Choroid plexus epithelial cell (primary cell): ENCODE data around the gene INSRR.

Source experiments
- DNase-seq: peaks from one replicate; pipeline ENCODE4 v3.0.0-alpha.2; 2010; ENCODE audit warnings: low read depth
- H3K4me3 ChIP-seq: 2 replicates; pipeline ENCODE4 v1.5.1; 2011; ENCODE audit warnings: low read depth, mild to moderate bottlenecking, control low read depth, low read length, moderate library complexity
- TF ChIP-seq, protein P1 (sequence below): conservative IDR thresholded peaks from 2 replicates; pipeline ENCODE4 v1.5.1; 2011; ENCODE audit warnings: low read depth, mild to moderate bottlenecking, control low read depth, inconsistent platforms, low read length, moderate library complexity

INSRR gene

DNA sequence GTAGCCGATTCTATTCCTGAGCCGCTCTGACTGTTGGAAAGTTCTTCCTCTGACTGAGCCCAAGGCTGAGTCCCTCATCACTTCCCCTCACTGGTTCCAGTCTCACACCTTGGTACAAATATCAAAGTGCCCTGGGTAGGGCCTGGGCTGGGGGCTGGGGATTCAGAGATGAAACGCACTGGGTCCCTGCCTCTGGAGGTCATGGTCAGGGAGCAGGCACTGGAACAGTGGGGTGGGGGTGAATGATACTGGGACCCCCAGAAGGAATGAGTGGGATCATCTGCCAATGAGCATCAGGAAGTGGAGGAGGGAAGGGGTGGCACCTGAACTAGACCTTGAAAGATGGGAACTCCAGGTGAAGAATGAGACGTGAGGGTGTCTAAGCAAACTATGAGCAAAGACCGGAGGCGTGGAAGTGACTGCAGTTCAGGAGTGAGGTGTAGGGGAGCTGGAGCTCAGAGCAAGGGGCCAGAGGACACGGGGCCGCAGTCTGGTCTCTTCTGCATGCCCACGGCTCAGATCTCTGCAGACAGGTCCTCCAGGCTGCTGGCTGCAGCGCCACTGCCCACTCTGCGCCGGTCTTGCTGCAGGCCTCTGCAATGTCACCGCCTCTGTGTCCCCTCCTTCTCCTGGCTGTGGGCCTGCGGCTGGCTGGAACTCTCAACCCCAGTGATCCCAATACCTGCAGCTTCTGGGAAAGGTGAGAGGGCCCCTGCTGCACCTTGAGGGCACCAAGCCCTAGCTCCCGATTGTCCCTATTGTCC lies 44.6 kb upstream of the INSRR start:
- no peak for DNase-seq
- H3K4me3 ChIP-seq = no peak overlapping the region
- TF ChIP-seq, protein P1, sequence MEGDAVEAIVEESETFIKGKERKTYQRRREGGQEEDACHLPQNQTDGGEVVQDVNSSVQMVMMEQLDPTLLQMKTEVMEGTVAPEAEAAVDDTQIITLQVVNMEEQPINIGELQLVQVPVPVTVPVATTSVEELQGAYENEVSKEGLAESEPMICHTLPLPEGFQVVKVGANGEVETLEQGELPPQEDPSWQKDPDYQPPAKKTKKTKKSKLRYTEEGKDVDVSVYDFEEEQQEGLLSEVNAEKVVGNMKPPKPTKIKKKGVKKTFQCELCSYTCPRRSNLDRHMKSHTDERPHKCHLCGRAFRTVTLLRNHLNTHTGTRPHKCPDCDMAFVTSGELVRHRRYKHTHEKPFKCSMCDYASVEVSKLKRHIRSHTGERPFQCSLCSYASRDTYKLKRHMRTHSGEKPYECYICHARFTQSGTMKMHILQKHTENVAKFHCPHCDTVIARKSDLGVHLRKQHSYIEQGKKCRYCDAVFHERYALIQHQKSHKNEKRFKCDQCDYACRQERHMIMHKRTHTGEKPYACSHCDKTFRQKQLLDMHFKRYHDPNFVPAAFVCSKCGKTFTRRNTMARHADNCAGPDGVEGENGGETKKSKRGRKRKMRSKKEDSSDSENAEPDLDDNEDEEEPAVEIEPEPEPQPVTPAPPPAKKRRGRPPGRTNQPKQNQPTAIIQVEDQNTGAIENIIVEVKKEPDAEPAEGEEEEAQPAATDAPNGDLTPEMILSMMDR = no peak

DNA sequence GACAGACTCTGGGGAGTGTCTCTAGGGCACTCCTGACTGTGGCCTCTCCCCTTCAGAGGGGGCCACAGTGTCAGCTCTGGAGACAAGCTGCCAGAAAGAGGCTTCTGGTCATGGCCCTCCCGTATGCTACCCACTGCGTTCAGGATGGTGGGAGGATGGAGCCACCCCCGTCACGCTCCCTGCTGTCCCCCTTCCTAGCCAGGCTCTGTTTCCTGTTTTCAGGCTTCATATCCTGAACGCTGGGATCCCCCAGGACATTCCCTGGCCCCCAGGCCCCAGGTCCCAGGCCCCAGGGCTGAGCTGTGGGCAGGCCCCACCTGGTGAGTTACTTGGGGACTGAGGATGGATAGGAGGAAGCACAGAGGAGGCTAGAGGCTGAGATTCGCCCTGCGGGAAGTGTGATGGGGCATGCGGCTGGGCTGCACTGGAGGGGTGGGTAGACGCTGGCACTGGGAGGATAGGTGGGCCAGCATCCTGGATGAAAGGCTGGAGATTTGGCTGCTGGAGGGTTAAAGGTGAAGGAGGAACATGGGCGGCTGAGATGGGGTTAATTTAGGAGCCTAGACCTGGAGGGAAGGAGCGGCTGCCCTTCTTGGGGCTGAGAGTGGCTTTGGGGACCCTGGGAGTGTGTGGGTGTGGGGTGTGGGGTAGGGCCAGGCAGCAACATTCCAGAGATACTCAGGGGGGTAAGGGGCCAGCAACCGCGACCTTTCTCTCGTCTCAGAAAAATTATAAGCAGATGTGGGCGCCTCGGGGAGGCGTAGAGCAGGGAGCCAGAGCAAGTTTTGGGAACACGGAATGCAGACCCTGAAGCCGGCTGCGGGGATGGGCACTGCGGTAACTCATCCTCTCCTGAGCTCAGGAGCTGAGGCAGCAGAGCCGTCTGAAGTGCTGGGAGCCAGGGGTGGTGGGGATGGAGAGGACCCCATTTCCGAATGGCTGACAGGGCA lies 43.3 kb upstream of the INSRR start:
- no peak overlapping the region for H3K4me3 ChIP-seq
- peak; percentile 23 for DNase-seq
- TF ChIP-seq, protein P1 = no peak

DNA sequence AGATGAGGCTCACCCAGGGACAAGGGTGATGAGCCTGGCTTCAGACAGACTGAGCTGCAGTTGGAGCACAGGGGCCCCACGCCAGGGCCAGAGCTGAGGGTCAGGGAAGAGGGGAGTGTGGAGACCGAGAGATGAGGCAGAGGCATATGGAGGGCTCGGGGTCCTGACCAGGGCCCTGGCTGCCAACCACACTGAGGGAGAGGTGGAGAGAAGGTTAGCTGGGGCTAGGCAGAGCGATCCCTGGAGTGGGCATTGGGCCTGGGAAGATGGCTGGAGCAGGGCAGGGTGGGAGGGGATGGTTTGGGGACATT lies 42.6 kb upstream of the INSRR start:
- DNase-seq = no peak
- TF ChIP-seq, protein P1 = no peak
- no peak overlapping the region for H3K4me3 ChIP-seq

DNA sequence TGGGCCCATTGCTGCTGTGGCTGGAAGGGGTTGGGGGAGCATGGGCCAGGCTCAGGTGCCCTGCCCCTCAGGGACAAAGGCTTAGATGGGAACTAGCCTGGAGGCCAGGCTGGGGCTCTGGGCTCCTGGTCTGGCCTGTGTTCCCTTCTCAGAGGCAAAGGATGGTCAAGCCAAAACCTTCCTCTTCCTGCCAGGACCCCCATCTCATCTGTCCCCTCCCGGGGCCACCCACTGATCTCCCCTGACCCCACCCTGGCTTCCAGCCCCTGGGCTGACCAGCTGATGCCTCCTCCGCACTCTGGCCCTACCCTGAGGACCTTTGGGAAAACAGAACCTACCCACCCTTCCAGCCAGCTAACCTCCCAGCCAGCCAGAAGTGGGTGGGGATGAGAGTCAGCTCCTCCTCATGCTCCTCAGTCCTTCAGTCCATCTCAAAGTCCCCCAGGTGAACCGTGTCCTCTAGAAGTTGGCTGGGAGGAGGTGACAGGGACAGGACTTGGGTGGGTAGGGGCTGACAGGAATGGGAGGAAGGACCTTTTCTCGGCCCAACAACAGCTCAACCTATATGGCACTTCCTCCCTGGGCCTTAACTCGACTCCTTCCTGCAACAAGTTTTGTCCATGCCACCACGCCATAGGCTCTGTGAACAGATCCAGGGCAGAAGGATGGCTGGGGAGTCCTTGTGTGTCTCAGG lies 42.1 kb upstream of the INSRR start:
- DNase-seq = no peak
- TF ChIP-seq, protein P1 = no peak
- H3K4me3 ChIP-seq = no peak overlapping the region

DNA sequence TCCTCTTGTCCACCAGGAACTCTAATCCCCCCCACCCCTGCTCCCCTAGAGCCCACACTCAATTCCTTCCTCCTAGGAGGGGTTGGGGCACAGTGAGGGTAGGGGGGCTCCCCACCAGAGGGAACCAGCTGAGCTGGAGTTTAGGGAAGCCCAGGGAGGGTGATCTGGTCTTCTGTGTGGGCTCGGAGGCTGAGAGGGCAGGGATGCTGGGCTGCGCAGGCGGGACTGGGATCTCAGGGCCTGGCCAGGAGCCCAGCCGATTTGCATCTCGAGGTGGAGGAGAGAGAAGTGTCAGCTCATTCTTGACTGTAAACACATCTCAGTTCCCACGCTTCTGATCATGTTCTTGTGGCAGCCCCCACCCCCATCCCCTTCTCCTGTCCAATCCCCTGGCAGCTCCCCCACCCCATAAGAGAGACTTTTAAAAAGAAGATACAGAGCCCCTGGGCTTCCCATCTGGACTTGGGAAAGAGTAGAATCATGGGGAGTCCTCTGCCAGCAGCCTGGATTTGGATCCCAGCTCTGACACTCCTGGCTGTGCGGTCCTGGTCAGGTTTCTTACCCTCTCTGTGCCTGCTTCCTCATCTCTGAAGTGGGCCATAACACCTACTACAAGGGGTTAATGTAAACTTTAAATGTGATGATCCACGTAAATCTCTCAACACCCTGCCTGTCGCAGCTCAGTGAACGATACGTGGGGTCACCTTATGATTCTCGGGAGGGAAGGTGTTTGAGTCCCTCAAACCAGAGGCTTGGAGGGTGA lies 41.2 kb upstream of the INSRR start:
- TF ChIP-seq, protein P1 = no peak
- peak; percentile 87 for DNase-seq
- H3K4me3 ChIP-seq = no peak overlapping the region

DNA sequence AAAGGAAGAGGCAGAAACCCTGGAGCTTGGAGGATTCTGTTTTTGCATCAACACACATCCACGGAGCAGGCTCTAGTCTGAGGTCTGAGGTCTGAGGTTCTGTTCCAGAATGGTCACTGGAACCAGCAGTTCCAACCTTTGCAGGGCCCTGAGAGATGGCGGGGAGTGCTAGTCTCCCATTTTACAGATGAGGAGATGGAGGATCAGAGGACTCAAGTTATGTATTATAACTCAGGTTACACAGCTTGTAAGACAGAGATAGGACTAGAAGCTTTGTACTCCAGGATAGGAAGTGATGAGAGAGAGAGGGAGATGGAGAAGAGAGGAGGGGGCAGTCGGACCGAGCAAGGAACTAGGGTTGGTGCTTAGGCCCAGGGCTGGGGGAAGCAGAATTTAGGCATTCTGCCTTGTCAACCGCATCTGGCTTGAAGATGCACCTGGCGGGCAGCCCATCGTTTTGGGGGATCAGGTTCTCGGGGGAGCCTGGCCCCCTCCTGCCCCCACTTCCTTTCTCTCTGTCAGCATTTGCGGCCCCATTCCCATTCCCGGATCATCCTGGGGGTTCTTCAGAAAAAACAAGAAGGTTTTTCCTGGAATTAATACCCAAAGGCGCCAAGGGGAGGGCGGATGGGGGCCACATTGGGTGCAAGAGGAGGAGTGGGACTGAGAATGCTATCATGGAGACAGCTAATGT lies 40.2 kb upstream of the INSRR start:
- H3K4me3 ChIP-seq = no peak overlapping the region
- TF ChIP-seq, protein P1 = no peak
- no peak for DNase-seq
